Ovary (tissue), 9 donors: ENCODE measurements around the gene LRRTM4. TPM values are rescaled to one million over a fixed set of nuclear protein-coding genes. Genes with fewer than 3 reads are reported as not detected.

Source experiments
- DNase-seq, 5 donors: peaks; one replicate each; pipeline ENCODE4 v3.0.0-alpha.2; 2019 to 2020
- H3K27ac ChIP-seq, 2 donors: fragments of 200-600 bp; one replicate each; pipeline versions ENCODE4 v1.5.1 to v1.8.0; 2019 to 2022
- H3K27me3 ChIP-seq: fragments of 200-600 bp; one replicate; pipeline ENCODE4 v1.8.0; 2022
- H3K36me3 ChIP-seq: fragments of 200-600 bp; sonication (generic); one replicate; pipeline ENCODE4 v1.5.1; 2019
- H3K4me1 ChIP-seq: one replicate; pipeline ENCODE4 v1.8.1; 2013; ENCODE audit warnings: mild to moderate bottlenecking, moderate library complexity; ENCODE audit not compliant: insufficient read depth
- H3K4me3 ChIP-seq: fragments of 200-600 bp; sonication (generic); one replicate; pipeline ENCODE4 v1.5.1; 2017
- H3K9me3 ChIP-seq, 2 donors: fragments of 200-600 bp in 1 of 2; sonication (generic) in 1 of 2; one replicate each; pipeline versions ENCODE4 v1.5.1 to v1.8.1; 2013 to 2019; ENCODE audit warnings: mild to moderate bottlenecking in 1 of 2, moderate library complexity in 1 of 2
- CTCF ChIP-seq, 3 donors: fragments of 450-650 bp in 2 of 3; fragments of 200-600 bp in 1 of 3; IDR thresholded peaks; one replicate each; pipeline versions ENCODE4 v1.5.1 to v1.8.0; 2016 to 2022; ENCODE audit warnings: antibody characterized with exemption in 3 of 3, mild to moderate bottlenecking in 1 of 3
- EP300 ChIP-seq: sonication (generic); formaldehyde crosslinking; IDR thresholded peaks from one replicate; pipeline ENCODE4 v1.6.1; 2017; ENCODE audit warnings: antibody characterized with exemption
- POLR2A ChIP-seq: fragments of 450-650 bp; IDR thresholded peaks from one replicate; pipeline ENCODE4 v1.6.1; 2017; ENCODE audit warnings: antibody characterized with exemption, mild to moderate bottlenecking, moderate library complexity
- WGBS, 3 donors: extraction: QIAGEN DNeasy Blood & Tissue Kit in 1 of 3; methylation state at CpG; one replicate each; pipeline versions ENCODE4 v1.1.5 to v1.1.7; 2013 to 2017; 5-methylcytosine and 5-hydroxymethylcytosine counted together
- intact Hi-C, 4 donors: fragments of 100-400 bp; cut with DNase I; formaldehyde crosslinking; loops; one replicate each; pipeline versions ENCODE4 v1.11.0 to v1.15.1; 2022 to 2023
- polyA plus RNA-seq, 2 donors: library from polyadenylated mRNA; stranded (reverse); fragments of 200-250 nt in 1 of 2; fragments of 350-450 nt in 1 of 2; fragmentation: Illumina TruSeq in 1 of 2; extraction: RNeasy Lipid Tissue Mini Kit (QIAGEN cat#74804) in 1 of 2; gene quantifications; one replicate each; pipeline ENCODE4 v1.2.3, GENCODE V29; 2013 to 2014
- total RNA-seq, 7 donors: library from RNA; depleted of rRNA in 2 of 7; stranded (reverse); fragments of >200 nt in 2 of 7; fragmentation: NEBNext Ultra II Directional in 3 of 7; extraction: Animal tissue kit (Norgen Biotek cat#: 25700) in 3 of 7; gene quantifications; one replicate each; pipeline versions ENCODE4 v1.1.0 to v1.2.4, GENCODE V29; 2016 to 2023
- donor health status: DM: no; HTN: no; CAD: no; lungs with moderate emphysema.
- donor health status: DM: no; HTN: no; CAD: no.
- donor health status: Bipolar disorder and iron deficiency.
- donor health status: DM: yes; HTN: yes; CAD: no.
- donor health status: DM: no; HTN: no; CAD: no.
- donor health status: DM: yes; HTN: yes; CAD: no.

The LRRTM4 gene
- total and polyA plus RNA-seq, 9 donors, result 0.01 to 2.2 (median 0.71) TPM; not detected in 2

GRCh38 chr2:77127345-77127744 is 394.8 kb downstream of the LRRTM4 start:
- Histone ChIP-seq H3K27ac (no peak overlapping the region), H3K4me1 (no peaks in the 10 kb centered on the region), H3K27me3 (no peaks in the 10 kb centered on the region), H3K4me3 (no peak overlapping the region), H3K36me3 (no peaks in the 10 kb centered on the region), H3K9me3 (no peaks in the 10 kb centered on the region)
- intact Hi-C loops, result no loop called here
- DNase-seq, result no peak
- TF ChIP-seq EP300 (no peak), POLR2A (no peak), CTCF (IDR thresholded peaks at IDR 0.05) (no peak)

- no peak overlapping the region for H3K27ac ChIP-seq
- H3K27me3 ChIP-seq, result no peaks in the 10 kb centered on the region
- TF ChIP-seq POLR2A (no peak), EP300 (no peak), CTCF (IDR thresholded peaks at IDR 0.05) (no peak)
- no peak overlapping the region for H3K4me3 ChIP-seq
- no peaks in the 10 kb centered on the region for H3K36me3 ChIP-seq
- 34 to 66% (median 37%) methylated on average over 3 of the region's 3 CpGs for WGBS, 3 donors
- H3K9me3 ChIP-seq, result no peaks in the 10 kb centered on the region
- H3K4me1 ChIP-seq, result no peaks in the 10 kb centered on the region
- intact Hi-C loops, result no loop called here
- DNase-seq, result no peak
Measured at GRCh38 chr2:77121518-77121917, 400.7 kb downstream of the LRRTM4 start.

DNA sequence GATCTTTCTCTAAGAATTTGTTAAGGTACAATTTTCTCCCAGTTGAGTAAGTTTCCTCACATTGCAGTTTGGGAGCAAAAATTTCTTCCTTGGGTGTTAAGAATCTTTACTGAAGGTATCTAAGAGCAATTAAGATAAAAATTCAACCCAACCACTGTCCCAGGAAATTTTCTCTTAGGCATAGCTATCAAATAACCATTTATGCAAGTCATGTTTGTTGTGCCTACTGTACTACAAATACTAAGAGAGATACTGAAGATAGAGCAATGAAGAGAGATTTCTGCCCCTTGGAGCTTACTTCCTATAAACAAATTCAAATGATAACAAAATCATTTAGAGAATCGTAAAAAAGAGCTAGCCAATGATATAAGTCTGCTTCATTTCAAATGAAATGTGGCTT is 402.8 kb downstream of the LRRTM4 start:
- Histone ChIP-seq H3K36me3 (no peaks in the 10 kb centered on the region), H3K9me3 (no peaks in the 10 kb centered on the region), H3K4me3 (no peak overlapping the region), H3K4me1 (no peaks in the 10 kb centered on the region), H3K27me3 (no peaks in the 10 kb centered on the region), H3K27ac (no peak overlapping the region)
- DNase-seq, result no peak
- 81 to 89% (median 85%) methylated on average over 1 of the region's 1 CpG for WGBS, 3 donors
- intact Hi-C loops, result no loop called here
- no peak for TF ChIP-seq CTCF (IDR thresholded peaks at IDR 0.05)
- TF ChIP-seq POLR2A, result no peak

DNA sequence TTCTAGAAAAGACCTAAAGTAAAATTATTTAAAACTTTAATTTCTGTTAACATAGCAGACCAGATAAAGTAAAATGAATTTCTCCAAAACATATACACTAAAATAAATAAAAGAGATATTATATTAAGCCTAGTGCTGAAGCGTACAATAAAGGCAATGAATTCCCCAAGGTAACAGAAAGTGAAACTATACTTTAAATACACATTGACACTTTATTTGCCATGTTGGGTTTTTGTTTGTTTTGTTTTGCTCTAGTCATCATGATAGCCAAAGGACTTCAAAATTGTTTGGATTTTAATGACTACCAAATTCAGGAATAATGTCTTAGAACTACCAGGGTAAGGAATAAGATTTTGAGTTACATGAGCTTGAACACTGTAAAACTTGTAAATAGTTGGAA is 413.3 kb downstream of the LRRTM4 start:
- Histone ChIP-seq H3K9me3 (no peaks in the 10 kb centered on the region), H3K4me3 (no peak overlapping the region), H3K27ac (no peak overlapping the region), H3K36me3 (no peaks in the 10 kb centered on the region), H3K4me1 (no peaks in the 10 kb centered on the region), H3K27me3 (no peaks in the 10 kb centered on the region)
- no peak for DNase-seq
- TF ChIP-seq EP300 (no peak), CTCF (IDR thresholded peaks at IDR 0.05) (no peak), POLR2A (no peak)
- WGBS, 3 donors, result 67 to 76% (median 68%) methylated on average over 1 of the region's 1 CpG
- intact Hi-C loops, result no loop called here

GRCh38 chr2:77105008-77105407 is 417.2 kb downstream of the LRRTM4 start:
- intact Hi-C loops, result no loop called here

More at GRCh38 chr2:77105008-77105407, 417.2 kb downstream of the LRRTM4 start:
- H3K27me3 ChIP-seq, result no peaks in the 10 kb centered on the region
- TF ChIP-seq EP300 (no peak), POLR2A (no peak), CTCF (IDR thresholded peaks at IDR 0.05) (no peak)
- 65 to 69% (median 67%) methylated on average over 3 of the region's 3 CpGs for WGBS, 3 donors
- no peaks in the 10 kb centered on the region for H3K4me1 ChIP-seq
- no peak overlapping the region for H3K27ac ChIP-seq
- H3K36me3 ChIP-seq, result no peaks in the 10 kb centered on the region
- no peaks in the 10 kb centered on the region for H3K9me3 ChIP-seq
- no peak overlapping the region for H3K4me3 ChIP-seq
- no peak for DNase-seq
